MCF 10A (cell line): ENCODE data around the gene PISD. TPM values are rescaled to one million over a fixed set of nuclear protein-coding genes. Genes with fewer than 3 reads are reported as not detected.
"Not testable (repeated sequence)": the region's sequence is repeated elsewhere in the genome, so short reads cannot be mapped to it uniquely, and the experiment has no call there.

Experiments used
- Bru-seq: library from RNA; stranded (reverse); fragments of 400-500 nt; gene quantifications from one replicate; lab custom pipeline; 2021; lab: Mats Ljungman, UMichigan
- BruChase-seq, 2 experiments: library from RNA; stranded (reverse); fragments of 400-500 nt; gene quantifications; one replicate each; lab custom pipeline; 2021; lab: Mats Ljungman, UMichigan
- BruUV-seq: library from RNA; stranded (reverse); fragments of 400-500 nt; replicated peaks from 2 replicates; lab custom pipeline; 2021; lab: Mats Ljungman, UMichigan
- CTCF ChIA-PET: fragments of 300-600 bp; sonication (Branson Sonifier 250); formaldehyde crosslinking; extraction: SDS; loops from one replicate; lab custom pipeline; 2021; ENCODE audit warnings: antibody characterized with exemption, inconsistent platforms; lab: Yijun Ruan, JAX
- POLR2A ChIA-PET: fragments of 300-600, 350-650 bp; sonication (Branson Sonifier 250); formaldehyde crosslinking; extraction: SDS; loops from one replicate; lab custom pipeline; 2020; ENCODE audit warnings: antibody characterized with exemption, inconsistent platforms; lab: Yijun Ruan, JAX
- DNase-seq: peaks from one replicate; pipeline ENCODE4 v3.0.0-alpha.2; 2018; ENCODE audit not compliant: unreplicated experiment
- H3K27ac Mint-ChIP-seq: one replicate; pipeline ENCODE4 v1.8.0; 2022; ENCODE audit warnings: mild to moderate bottlenecking, low read depth, mixed read lengths; ENCODE audit not compliant: unreplicated experiment
- H3K27me3 Mint-ChIP-seq: one replicate; pipeline ENCODE4 v1.8.0; 2022; ENCODE audit warnings: mixed read lengths; ENCODE audit not compliant: insufficient read depth, unreplicated experiment
- H3K36me3 Mint-ChIP-seq: one replicate; pipeline ENCODE4 v1.8.0; 2022; ENCODE audit warnings: mild to moderate bottlenecking, moderate library complexity, mixed read lengths; ENCODE audit not compliant: insufficient read depth, unreplicated experiment
- H3K4me1 Mint-ChIP-seq: one replicate; pipeline ENCODE4 v1.8.0; 2022; ENCODE audit warnings: mixed read lengths; ENCODE audit not compliant: insufficient read depth, unreplicated experiment
- H3K4me3 Mint-ChIP-seq: one replicate; pipeline ENCODE4 v1.8.0; 2022; ENCODE audit warnings: mild to moderate bottlenecking, moderate library complexity, mixed read lengths; ENCODE audit not compliant: unreplicated experiment
- H3K9me3 Mint-ChIP-seq: one replicate; pipeline ENCODE4 v1.8.0; 2022; ENCODE audit warnings: mixed read lengths; ENCODE audit not compliant: unreplicated experiment
- intact Hi-C: fragments of 100-400 bp; cut with micrococcal nuclease; formaldehyde crosslinking; loops from 2 replicates; pipeline ENCODE4 v1.14.1; 2022
- long read RNA-seq: library from polyadenylated mRNA; stranded (forward); transcript quantifications from one replicate; pipeline ENCODE4 v2.0.0, GENCODE V29; 2022
- total RNA-seq: library from RNA; stranded (reverse); gene quantifications from 2 replicates; pipeline ENCODE4 v1.2.3, GENCODE V29; 2022
- TF ChIP-seq, protein P1 (sequence below): fragments of 200-600 bp; IDR thresholded peaks from one replicate; pipeline ENCODE4 v1.8.0; 2022; ENCODE audit warnings: antibody characterized with exemption, mild to moderate bottlenecking; ENCODE audit not compliant: unreplicated experiment

The PISD gene
- total RNA-seq (38.3 and 48.2 TPM in 2 replicates), Bru-seq, nascent RNA (percentile 78 among the genes with signal in this experiment), BruChase-seq, experiment 1, labeled RNA remaining after a 6-hour chase (percentile 77 among the genes with signal in this experiment), BruChase-seq, experiment 2, labeled RNA remaining after a 2-hour chase (percentile 73 among the genes with signal in this experiment)
- long read RNA-seq, transcript PISD-209 (8 exons, 1,963 nt) = major isoform, 57 of 178 reads
- long read RNA-seq, partial matches to known transcripts = 7 of 178 reads
- long read RNA-seq, other reads (novel, unspliced or antisense) = 105 of 178 reads

DNA sequence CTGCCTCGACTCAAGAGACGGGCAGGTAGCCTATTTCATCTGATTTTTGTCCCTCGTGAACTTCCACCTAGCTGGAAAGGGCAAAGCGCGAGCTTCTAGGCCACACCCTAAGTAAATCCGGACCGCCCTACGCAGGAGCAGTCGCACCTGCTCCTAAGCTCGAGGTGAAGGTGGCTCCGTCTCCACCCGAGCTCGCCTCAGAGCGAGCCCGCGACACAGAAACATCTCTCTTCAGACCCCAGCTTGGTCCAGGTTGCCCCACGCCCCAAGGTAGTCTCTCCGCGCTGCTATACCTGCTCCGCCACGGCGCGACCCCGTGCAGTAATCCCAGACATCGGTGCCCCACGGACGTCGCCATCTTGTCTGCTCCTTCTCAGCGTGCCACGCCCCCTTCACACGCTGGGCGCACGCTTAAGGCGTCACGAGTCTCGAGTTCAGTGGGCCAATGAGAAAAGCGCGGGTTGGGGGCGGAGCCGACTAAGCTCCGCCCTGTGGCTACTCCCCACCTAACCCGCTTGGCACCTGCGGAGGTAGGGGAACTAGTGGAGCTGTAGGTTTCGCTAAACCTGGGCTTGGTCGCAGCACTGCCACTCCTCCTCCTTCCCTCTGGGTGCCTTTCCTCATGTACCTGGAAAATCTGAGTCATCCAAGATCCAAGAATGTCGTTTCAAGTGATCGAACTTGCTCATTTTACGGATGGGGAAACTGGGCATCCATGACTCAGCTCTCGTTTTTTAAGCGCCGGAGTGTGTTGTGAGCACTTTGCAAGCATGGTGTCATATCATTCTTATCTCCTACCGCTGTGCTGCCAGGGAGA lies at the start of gene PISD:
Gene PISD, minus strand, starts transcription at position 365 of the 817 bp plus-strand sequence. Its CDS starts 7 bp downstream, at position 358.
- ChIA-PET CTCF (interaction anchor here (0.6 to 1.5 kb wide), 9 partner anchors 13 to 308 kb away, joined by 3 to 7 read pairs (median 4); no protein-coding TSS in a partner anchor), POLR2A (interaction anchor here (0.6 to 6.2 kb wide), 46 partner anchors 9 to 830 kb away, joined by 3 to 107 read pairs (median 4); partner anchors contain the start of genes DEPDC5, EIF4ENIF1, PRR14L and SFI1)
- BruUV-seq = no TSS peak
- no peaks in the 10 kb centered on the region for H3K9me3 Mint-ChIP-seq
- no peaks in the 10 kb centered on the region for H3K27me3 Mint-ChIP-seq
- intact Hi-C loops = loop anchor here (5.0 kb wide), 2 partner anchors 90 to 210 kb away; partner anchors contain the start of genes DEPDC5 and PRR14L
- H3K27ac Mint-ChIP-seq = peak within 1 kb of the TSS; percentile 100
- peak; percentile 98 for DNase-seq
- peak within 1 kb of the TSS; percentile 100 for H3K4me3 Mint-ChIP-seq
- peaks cover 44% of the 10 kb centered on the region for H3K36me3 Mint-ChIP-seq
- TF ChIP-seq, protein P1, sequence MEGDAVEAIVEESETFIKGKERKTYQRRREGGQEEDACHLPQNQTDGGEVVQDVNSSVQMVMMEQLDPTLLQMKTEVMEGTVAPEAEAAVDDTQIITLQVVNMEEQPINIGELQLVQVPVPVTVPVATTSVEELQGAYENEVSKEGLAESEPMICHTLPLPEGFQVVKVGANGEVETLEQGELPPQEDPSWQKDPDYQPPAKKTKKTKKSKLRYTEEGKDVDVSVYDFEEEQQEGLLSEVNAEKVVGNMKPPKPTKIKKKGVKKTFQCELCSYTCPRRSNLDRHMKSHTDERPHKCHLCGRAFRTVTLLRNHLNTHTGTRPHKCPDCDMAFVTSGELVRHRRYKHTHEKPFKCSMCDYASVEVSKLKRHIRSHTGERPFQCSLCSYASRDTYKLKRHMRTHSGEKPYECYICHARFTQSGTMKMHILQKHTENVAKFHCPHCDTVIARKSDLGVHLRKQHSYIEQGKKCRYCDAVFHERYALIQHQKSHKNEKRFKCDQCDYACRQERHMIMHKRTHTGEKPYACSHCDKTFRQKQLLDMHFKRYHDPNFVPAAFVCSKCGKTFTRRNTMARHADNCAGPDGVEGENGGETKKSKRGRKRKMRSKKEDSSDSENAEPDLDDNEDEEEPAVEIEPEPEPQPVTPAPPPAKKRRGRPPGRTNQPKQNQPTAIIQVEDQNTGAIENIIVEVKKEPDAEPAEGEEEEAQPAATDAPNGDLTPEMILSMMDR = no peak
- peaks cover 19% of the 10 kb centered on the region for H3K4me1 Mint-ChIP-seq

DNA sequence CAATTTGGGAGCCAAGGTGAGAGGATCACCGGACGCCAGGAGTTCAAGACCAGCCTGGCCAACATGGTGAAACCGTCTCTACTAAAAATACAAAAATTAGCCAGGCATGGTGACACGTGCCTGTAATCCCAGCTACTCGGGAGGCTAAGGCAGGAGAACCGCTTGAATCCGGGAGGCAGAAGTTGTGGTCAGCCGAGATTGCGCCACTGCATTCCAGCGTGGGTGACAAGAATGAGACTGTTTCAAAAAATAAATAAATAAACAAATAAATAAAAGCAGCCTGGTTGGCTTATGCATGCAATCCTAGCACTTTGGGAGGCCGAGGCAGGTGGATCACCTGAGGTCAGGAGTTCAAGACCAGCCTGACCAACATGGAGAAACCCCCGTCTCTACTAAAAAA lies 49.2 kb upstream of the PISD start:
- peaks cover 63% of the 10 kb centered on the region for H3K36me3 Mint-ChIP-seq
- BruUV-seq, H3K9me3 Mint-ChIP-seq, POLR2A ChIA-PET, H3K4me1 Mint-ChIP-seq, H3K4me3 Mint-ChIP-seq, DNase-seq, intact Hi-C loops, H3K27me3 Mint-ChIP-seq, H3K27ac Mint-ChIP-seq: not testable (repeated sequence)
- CTCF ChIA-PET = interaction anchor here (1.3 kb wide), 1 partner anchor 45 kb away, joined by 4 read pairs; no protein-coding TSS in a partner anchor

DNA sequence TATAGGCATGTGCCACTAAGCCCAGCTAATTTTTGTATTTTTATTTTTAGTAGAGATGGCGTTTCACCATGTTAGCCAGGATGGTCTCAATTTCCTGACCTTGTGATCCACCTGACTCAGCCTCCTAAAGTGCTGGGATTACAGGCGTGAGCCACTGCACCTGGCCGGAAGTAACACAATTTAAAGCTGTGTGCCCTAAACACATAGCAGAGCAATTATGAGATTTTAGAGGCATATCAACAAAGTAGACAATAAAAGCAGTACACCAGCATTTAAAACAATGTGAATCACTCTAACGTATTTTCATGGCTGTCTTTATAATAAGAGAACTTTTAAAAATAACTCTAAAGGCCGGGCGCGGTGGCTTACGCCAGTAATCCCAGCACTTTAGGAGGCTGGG lies 45.5 kb upstream of the PISD start:
- Mint-ChIP-seq H3K27me3 (no peaks in the 10 kb centered on the region), H3K36me3 (peaks cover 72% of the 10 kb centered on the region), H3K9me3 (no peaks in the 10 kb centered on the region), H3K27ac (no peak overlapping the region), H3K4me1 (no peaks in the 10 kb centered on the region), H3K4me3 (no peak overlapping the region)
- ChIA-PET CTCF (no interaction called here), POLR2A (interaction anchor here (0.6 to 1.5 kb wide), 3 partner anchors 10 to 701 kb away, joined by 3 read pairs; no protein-coding TSS in a partner anchor)
- TF ChIP-seq, protein P1 = no peak
- intact Hi-C loops = no loop called here
- no peak for DNase-seq
- no TSS peak for BruUV-seq

DNA sequence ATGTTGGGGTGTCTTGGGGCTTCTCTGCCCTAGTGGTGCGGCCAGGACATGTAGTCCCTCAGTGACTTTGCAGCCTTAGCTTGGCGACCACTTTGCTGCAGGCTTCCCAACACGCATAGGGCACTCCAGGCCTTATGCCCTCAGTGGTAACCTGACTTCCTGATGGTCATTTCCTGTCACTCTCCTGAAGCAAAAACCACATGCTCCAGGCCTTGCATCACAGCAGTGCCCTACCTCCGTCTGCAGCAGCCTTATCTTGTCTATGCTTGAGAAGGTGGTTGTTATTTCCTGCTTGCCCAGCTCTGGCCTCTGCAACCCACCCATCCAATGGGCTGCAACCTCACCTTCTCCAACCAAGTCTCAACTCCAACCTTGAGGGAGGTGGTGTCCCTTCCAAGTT lies 33.4 kb upstream of the PISD start:
- DNase-seq = no peak
- no peak overlapping the region for H3K27ac Mint-ChIP-seq
- CTCF ChIA-PET = interaction anchor here (0.7 kb wide), 1 partner anchor 29 kb away, joined by 3 read pairs; no protein-coding TSS in a partner anchor
- POLR2A ChIA-PET = interaction anchor here (1.0 to 1.9 kb wide), 3 partner anchors 13 to 38 kb away, joined by 3 to 7 read pairs (median 4); partner anchors contain the start of gene PISD
- no peaks in the 10 kb centered on the region for H3K4me1 Mint-ChIP-seq
- H3K9me3 Mint-ChIP-seq = no peaks in the 10 kb centered on the region
- H3K4me3 Mint-ChIP-seq = no peak overlapping the region
- TF ChIP-seq, protein P1 = no peak
- H3K36me3 Mint-ChIP-seq = peaks cover 89% of the 10 kb centered on the region
- BruUV-seq = no TSS peak
- intact Hi-C loops = no loop called here
- H3K27me3 Mint-ChIP-seq = no peaks in the 10 kb centered on the region

DNA sequence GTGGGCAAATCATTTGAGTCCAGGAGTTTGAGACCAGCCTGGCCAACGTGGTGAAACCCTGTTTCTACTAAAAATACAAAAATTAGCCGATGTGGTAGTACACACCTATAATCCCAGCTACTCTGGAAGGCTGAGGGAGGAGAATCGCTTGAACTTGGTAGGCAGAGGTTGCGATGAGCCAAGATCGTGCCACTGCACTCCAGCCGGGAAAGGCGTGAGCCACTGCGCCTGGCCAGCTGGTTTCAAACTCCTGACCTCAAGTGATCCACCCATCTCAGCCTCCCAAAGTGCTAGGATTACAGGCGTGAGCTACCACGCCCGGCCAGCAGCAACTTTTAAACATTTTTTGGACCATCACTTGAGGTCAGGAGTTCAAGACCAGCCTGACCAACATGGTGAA lies 32.0 kb upstream of the PISD start:
- intact Hi-C loops, H3K9me3 Mint-ChIP-seq, H3K4me1 Mint-ChIP-seq, DNase-seq, H3K27ac Mint-ChIP-seq, H3K27me3 Mint-ChIP-seq, H3K4me3 Mint-ChIP-seq, BruUV-seq, CTCF ChIA-PET: not testable (repeated sequence)
- H3K36me3 Mint-ChIP-seq = peaks cover 90% of the 10 kb centered on the region
- POLR2A ChIA-PET = interaction anchor here (1.9 kb wide), 1 partner anchor 11 kb away, joined by 7 read pairs; no protein-coding TSS in a partner anchor
